OCI-LY1 (cell line): ENCODE results near the gene CACNA2D3.

ENCODE experiments used
- EZH2 ChIP-seq: fragments of 200-600 bp; sonication (generic), shearing (Covaris generic); IDR thresholded peaks from 2 replicates; pipeline ENCODE4 v1.8.0; 2017; ENCODE audit warnings: borderline replicate concordance, mixed run types, mild to moderate bottlenecking, antibody characterized with exemption, low read length, moderate library complexity, mixed read lengths
- TF ChIP-seq, protein P1 (sequence below): fragments of 200-600 bp; sonication (generic), shearing (Covaris generic); IDR thresholded peaks from 2 replicates; pipeline ENCODE4 v1.5.1; 2017; ENCODE audit warnings: mild to moderate bottlenecking, antibody characterized with exemption, low read length, moderate library complexity, mixed read lengths

DNA sequence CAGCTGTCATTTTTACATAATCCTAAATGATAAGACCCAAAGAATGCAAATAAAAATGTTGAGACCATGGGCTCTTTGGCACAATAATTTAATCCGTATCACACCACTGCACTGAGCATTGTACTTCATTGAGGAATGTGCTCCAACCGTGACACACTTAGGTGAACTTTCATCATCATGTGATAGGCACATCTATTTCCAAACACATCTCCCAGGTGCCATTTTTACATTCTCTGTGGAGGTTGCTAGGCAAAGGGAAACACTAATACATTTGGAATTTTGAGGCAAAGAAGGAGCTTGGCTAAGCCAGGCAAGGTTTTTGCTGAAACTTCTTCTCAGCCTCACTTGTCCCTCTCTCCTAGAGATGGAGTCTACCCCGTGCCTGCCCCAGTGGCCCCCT, 736.8 kb downstream of the CACNA2D3 start:
- TF ChIP-seq, protein P1, sequence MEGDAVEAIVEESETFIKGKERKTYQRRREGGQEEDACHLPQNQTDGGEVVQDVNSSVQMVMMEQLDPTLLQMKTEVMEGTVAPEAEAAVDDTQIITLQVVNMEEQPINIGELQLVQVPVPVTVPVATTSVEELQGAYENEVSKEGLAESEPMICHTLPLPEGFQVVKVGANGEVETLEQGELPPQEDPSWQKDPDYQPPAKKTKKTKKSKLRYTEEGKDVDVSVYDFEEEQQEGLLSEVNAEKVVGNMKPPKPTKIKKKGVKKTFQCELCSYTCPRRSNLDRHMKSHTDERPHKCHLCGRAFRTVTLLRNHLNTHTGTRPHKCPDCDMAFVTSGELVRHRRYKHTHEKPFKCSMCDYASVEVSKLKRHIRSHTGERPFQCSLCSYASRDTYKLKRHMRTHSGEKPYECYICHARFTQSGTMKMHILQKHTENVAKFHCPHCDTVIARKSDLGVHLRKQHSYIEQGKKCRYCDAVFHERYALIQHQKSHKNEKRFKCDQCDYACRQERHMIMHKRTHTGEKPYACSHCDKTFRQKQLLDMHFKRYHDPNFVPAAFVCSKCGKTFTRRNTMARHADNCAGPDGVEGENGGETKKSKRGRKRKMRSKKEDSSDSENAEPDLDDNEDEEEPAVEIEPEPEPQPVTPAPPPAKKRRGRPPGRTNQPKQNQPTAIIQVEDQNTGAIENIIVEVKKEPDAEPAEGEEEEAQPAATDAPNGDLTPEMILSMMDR, result no peak
- no peak for TF ChIP-seq EZH2
